Fibroblast of lung (primary cell): ENCODE measurements around the gene OOSP3. TPM values are rescaled to one million over a fixed set of nuclear protein-coding genes. Genes with fewer than 3 reads are reported as not detected.

Experiments used
- DNase-seq, 2 donors: peaks; one replicate each; pipeline versions ENCODE4 v3.0.0 to v3.0.0-alpha.2; 2010; ENCODE audit warnings: low read depth in 2 of 2
- H2AFZ ChIP-seq: 2 replicates; pipeline ENCODE4 v1.5.1; 2012; ENCODE audit warnings: low read length, control low read depth, inconsistent platforms
- H3K27ac ChIP-seq: 2 replicates; pipeline ENCODE4 v1.5.1; 2011; ENCODE audit warnings: low read length, control low read depth; ENCODE audit not compliant: insufficient read depth
- H3K27me3 ChIP-seq: 2 replicates; pipeline ENCODE4 v1.5.1; 2011; ENCODE audit warnings: mild to moderate bottlenecking, low read length; ENCODE audit not compliant: control insufficient read depth, insufficient read depth
- H3K36me3 ChIP-seq: 2 replicates; pipeline ENCODE4 v1.5.1; 2011; ENCODE audit warnings: low read length; ENCODE audit not compliant: control insufficient read depth, insufficient read depth
- H3K4me1 ChIP-seq: 2 replicates; pipeline ENCODE4 v1.5.1; 2011; ENCODE audit warnings: low read length; ENCODE audit not compliant: control insufficient read depth, insufficient read depth; ENCODE audit errors: extremely low read depth
- H3K4me2 ChIP-seq: 2 replicates; pipeline ENCODE4 v1.5.1; 2011; ENCODE audit warnings: low read length, control low read depth; ENCODE audit not compliant: insufficient read depth; ENCODE audit errors: extremely low read depth
- H3K4me3 ChIP-seq, 4 experiments: fragments of 200-600 bp in 1 of 4; sonication (generic) in 1 of 4; replicated peaks in 1 of 4; 2 replicates each; pipeline ENCODE4 v1.5.1; 2011 to 2016; ENCODE audit warnings: low read length in 4 of 4, low read depth in 3 of 4, mild to moderate bottlenecking in 3 of 4, control low read depth in 2 of 4, inconsistent platforms in 1 of 4, mixed read lengths in 1 of 4; ENCODE audit not compliant: insufficient read depth in 1 of 4; ENCODE audit errors: control extremely low read depth in 1 of 4
- H3K79me2 ChIP-seq: 2 replicates; pipeline ENCODE4 v1.5.1; 2012; ENCODE audit warnings: mild to moderate bottlenecking, low read length, inconsistent platforms; ENCODE audit not compliant: control insufficient read depth, insufficient read depth
- H3K9ac ChIP-seq: 2 replicates; pipeline ENCODE4 v1.5.1; 2011; ENCODE audit warnings: mild to moderate bottlenecking, low read length, control low read depth; ENCODE audit not compliant: insufficient read depth
- H3K9me3 ChIP-seq: 2 replicates; pipeline ENCODE4 v1.5.1; 2012; ENCODE audit warnings: low read depth, low read length; ENCODE audit not compliant: control insufficient read depth, insufficient read depth
- H4K20me1 ChIP-seq: 2 replicates; pipeline ENCODE4 v1.5.1; 2011; ENCODE audit warnings: low read length; ENCODE audit not compliant: control insufficient read depth, insufficient read depth; ENCODE audit errors: extremely low read depth
- CTCF ChIP-seq, 2 donors: IDR thresholded peaks in 1 of 2; conservative IDR thresholded peaks in 1 of 2; 1 replicate in 1 of 2; 2 replicates in 1 of 2; pipeline ENCODE4 v1.5.1; 2011 to 2012; ENCODE audit warnings: low read length in 2 of 2, control low read depth in 1 of 2, inconsistent platforms in 1 of 2, low read depth in 1 of 2, mild to moderate bottlenecking in 1 of 2
- EZH2 ChIP-seq: IDR thresholded peaks from 2 replicates; pipeline ENCODE4 v1.5.1; 2012; ENCODE audit warnings: low read length, control low read depth, mild to moderate bottlenecking; ENCODE audit errors: missing control alignments
- polyA plus RNA-seq, 2 donors: library from polyadenylated mRNA; depleted of rRNA in 1 of 2; stranded (reverse) in 1 of 2; unstranded in 1 of 2; fragments of >200 nt; gene quantifications; 2 replicates each; pipeline ENCODE4 v1.2.1, GENCODE V29; 2011 to 2012; ENCODE audit warnings: missing spikeins in 1 of 2
- total RNA-seq: library from RNA; depleted of rRNA; stranded (reverse); fragments of >200 nt; gene quantifications from 2 replicates; pipeline ENCODE4 v1.2.1, GENCODE V29; 2014

OOSP3 gene
- total and polyA plus RNA-seq, 2 donors (not counting 1 experiment from before 2014, with no cell fraction given), result not detected

DNA sequence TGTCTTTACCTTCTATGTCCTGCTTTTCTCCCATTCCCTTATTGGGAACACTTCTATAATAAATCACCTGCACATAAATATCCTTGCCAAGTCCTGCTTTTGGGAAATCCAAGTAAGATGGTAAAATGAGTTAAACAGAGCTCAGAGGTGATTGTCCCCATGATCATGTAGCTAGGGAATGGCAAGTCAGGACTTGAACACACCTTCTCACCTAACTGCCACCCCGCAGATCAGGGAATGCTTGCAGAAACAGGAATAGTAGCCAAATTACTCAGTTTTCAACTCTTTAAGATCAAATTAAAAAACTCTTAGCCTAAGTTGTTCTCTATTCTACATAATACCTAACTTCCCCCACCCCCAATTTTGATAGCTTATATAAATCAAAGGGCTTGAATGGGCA, 16.0 kb downstream of the OOSP3 start:
- no peak for DNase-seq
- H2AFZ ChIP-seq, result no peak overlapping the region
- TF ChIP-seq CTCF (conservative IDR thresholded peaks at IDR 0.05 in 1 of 2, IDR thresholded peaks at IDR 0.05 in 1 of 2; ENCODE audit: low read depth in 1 of 2, low read length in 2 of 2), result no peak
- no peak for TF ChIP-seq EZH2
- no peaks in the 10 kb centered on the region for H3K79me2 ChIP-seq
- H4K20me1 ChIP-seq, result no peaks in the 10 kb centered on the region
- H3K4me2 ChIP-seq, result no peak overlapping the region
- no peaks in the 10 kb centered on the region for H3K27me3 ChIP-seq
- H3K9ac ChIP-seq, result no peak overlapping the region
- H3K27ac ChIP-seq, result no peak overlapping the region
- H3K4me1 ChIP-seq, result no peaks in the 10 kb centered on the region
- H3K36me3 ChIP-seq, result no peaks in the 10 kb centered on the region
- no peak overlapping the region for H3K4me3 ChIP-seq
- no peaks in the 10 kb centered on the region for H3K9me3 ChIP-seq

- Histone ChIP-seq H3K9me3 (no peaks in the 10 kb centered on the region), H3K9ac (no peak overlapping the region), H3K4me2 (no peak overlapping the region), H3K36me3 (no peaks in the 10 kb centered on the region), H2AFZ (no peak overlapping the region), H3K27me3 (no peaks in the 10 kb centered on the region), H3K4me1 (no peaks in the 10 kb centered on the region), H3K4me3 (no peak overlapping the region), H3K27ac (no peak overlapping the region), H4K20me1 (no peaks in the 10 kb centered on the region), H3K79me2 (no peaks in the 10 kb centered on the region)
- TF ChIP-seq EZH2 (no peak), CTCF (conservative IDR thresholded peaks at IDR 0.05 in 1 of 2, IDR thresholded peaks at IDR 0.05 in 1 of 2; ENCODE audit: low read depth in 1 of 2, low read length in 2 of 2) (no peak)
- no peak for DNase-seq
These were observed 19.5 kb downstream of the OOSP3 start for GRCh38 chr11:59898046-59898445.

GRCh38 chr11:59898650-59899049, 20.1 kb downstream of the OOSP3 start:
- DNase-seq, result no peak
- Histone ChIP-seq H3K9me3 (no peaks in the 10 kb centered on the region), H3K9ac (no peak overlapping the region), H3K4me2 (no peak overlapping the region), H2AFZ (no peak overlapping the region), H3K79me2 (no peaks in the 10 kb centered on the region), H3K36me3 (no peaks in the 10 kb centered on the region), H3K4me3 (no peak overlapping the region), H3K27ac (no peak overlapping the region), H3K4me1 (no peaks in the 10 kb centered on the region), H4K20me1 (no peaks in the 10 kb centered on the region), H3K27me3 (no peaks in the 10 kb centered on the region)
- TF ChIP-seq CTCF (conservative IDR thresholded peaks at IDR 0.05 in 1 of 2, IDR thresholded peaks at IDR 0.05 in 1 of 2; ENCODE audit: low read depth in 1 of 2, low read length in 2 of 2) (no peak), EZH2 (no peak)
